22Rv1 (cell line): ENCODE results near the gene DHX35.

Source experiments
- ZFX ChIP-seq: fragments of 450-650 bp; IDR thresholded peaks from 2 replicates; pipeline ENCODE4 v1.6.1; 2017; ENCODE audit warnings: antibody characterized with exemption, borderline replicate concordance
- TF ChIP-seq, protein P1 (sequence below): fragments of 450-650 bp; IDR thresholded peaks from 2 replicates; pipeline ENCODE4 v1.5.1; 2017; ENCODE audit warnings: mild to moderate bottlenecking

DNA sequence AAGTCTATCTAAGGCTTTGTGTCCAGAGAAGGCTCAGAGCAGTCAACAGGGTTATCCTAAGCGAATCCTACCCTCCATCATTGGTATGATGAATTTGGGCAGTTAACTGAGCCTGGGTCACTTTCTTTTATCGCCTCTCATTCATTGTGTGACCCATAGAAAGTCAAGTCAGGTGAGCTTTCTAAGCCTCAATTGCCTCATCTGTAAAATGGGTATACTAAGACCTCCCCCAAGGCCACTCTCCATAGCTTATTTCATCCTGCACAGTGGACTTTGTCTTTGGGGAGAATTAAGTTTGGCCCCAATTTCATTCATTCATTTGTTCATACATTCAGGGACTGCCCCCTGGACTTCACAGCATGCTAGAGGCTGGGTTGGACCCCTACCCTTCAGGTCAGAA is 110.5 kb downstream of the DHX35 start:
- TF ChIP-seq, protein P1, sequence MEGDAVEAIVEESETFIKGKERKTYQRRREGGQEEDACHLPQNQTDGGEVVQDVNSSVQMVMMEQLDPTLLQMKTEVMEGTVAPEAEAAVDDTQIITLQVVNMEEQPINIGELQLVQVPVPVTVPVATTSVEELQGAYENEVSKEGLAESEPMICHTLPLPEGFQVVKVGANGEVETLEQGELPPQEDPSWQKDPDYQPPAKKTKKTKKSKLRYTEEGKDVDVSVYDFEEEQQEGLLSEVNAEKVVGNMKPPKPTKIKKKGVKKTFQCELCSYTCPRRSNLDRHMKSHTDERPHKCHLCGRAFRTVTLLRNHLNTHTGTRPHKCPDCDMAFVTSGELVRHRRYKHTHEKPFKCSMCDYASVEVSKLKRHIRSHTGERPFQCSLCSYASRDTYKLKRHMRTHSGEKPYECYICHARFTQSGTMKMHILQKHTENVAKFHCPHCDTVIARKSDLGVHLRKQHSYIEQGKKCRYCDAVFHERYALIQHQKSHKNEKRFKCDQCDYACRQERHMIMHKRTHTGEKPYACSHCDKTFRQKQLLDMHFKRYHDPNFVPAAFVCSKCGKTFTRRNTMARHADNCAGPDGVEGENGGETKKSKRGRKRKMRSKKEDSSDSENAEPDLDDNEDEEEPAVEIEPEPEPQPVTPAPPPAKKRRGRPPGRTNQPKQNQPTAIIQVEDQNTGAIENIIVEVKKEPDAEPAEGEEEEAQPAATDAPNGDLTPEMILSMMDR: no peak
- no peak for TF ChIP-seq ZFX
